Neural cell (in vitro differentiated cells): Measurements from ENCODE around the gene POLE3.

ENCODE experiments used
- CTCF ChIP-seq: fragments of 450-650 bp; IDR thresholded peaks from 2 replicates; pipeline ENCODE4 v1.5.1; 2014; ENCODE audit warnings: antibody characterized with exemption, mild to moderate bottlenecking, moderate library complexity; ENCODE audit not compliant: poor library complexity, severe bottlenecking
- EZH2 ChIP-seq: fragments of 200-600, 300-800 bp; shearing (Covaris generic), sonication (generic); IDR thresholded peaks from 2 replicates; pipeline ENCODE4 v1.6.1; 2014; ENCODE audit warnings: antibody characterized with exemption, low read length, borderline replicate concordance, mild to moderate bottlenecking; ENCODE audit not compliant: insufficient read depth, poor library complexity, severe bottlenecking
- POLR2AphosphoS5 ChIP-seq: IDR thresholded peaks from 2 replicates; pipeline ENCODE4 v1.6.1; 2012
- REST ChIP-seq: IDR thresholded peaks from 2 replicates; pipeline ENCODE4 v1.6.1; 2012; ENCODE audit warnings: borderline replicate concordance
- SMC3 ChIP-seq: fragments of 450-650 bp; conservative IDR thresholded peaks from 2 replicates; pipeline ENCODE4 v1.6.1; 2014; ENCODE audit warnings: antibody characterized with exemption, mild to moderate bottlenecking, moderate library complexity; ENCODE audit not compliant: poor library complexity
- TAF1 ChIP-seq: IDR thresholded peaks from 2 replicates; pipeline ENCODE4 v1.6.1; 2012; ENCODE audit warnings: low read depth

- TF ChIP-seq CTCF (no peak), POLR2AphosphoS5 (no peak), EZH2 (no peak), TAF1 (no peak), SMC3 (no peak), REST (no peak)
Measured at GRCh38 chr9:113397203-113397631, 13.3 kb downstream of the POLE3 start.
